Measurements from ENCODE around the gene MATR3.
"Not testable (repeated sequence)": the region's sequence is repeated elsewhere in the genome, so short reads cannot be mapped to it uniquely, and the experiment has no call there.

Gene MATR3

GRCh38 chr5:139344177-139344576 lies 50.6 kb downstream of the MATR3 start:
- no peak for DNase-seq

GRCh38 chr5:139345442-139345841 lies 51.9 kb downstream of the MATR3 start:
- DNase-seq: not testable (repeated sequence)

- not testable (repeated sequence) for DNase-seq
These were observed 54.3 kb downstream of the MATR3 start for GRCh38 chr5:139347863-139348262.

GRCh38 chr5:139354186-139354585 lies 60.6 kb downstream of the MATR3 start:
- no peak for DNase-seq

- DNase-seq: not testable (repeated sequence)
These were observed 62.4 kb downstream of the MATR3 start for GRCh38 chr5:139355900-139356299.

GRCh38 chr5:139358064-139358463 lies 64.5 kb downstream of the MATR3 start:
- DNase-seq: no peak

GRCh38 chr5:139360384-139360783 lies 66.8 kb downstream of the MATR3 start:
- no peak for DNase-seq

GRCh38 chr5:139361835-139362429 lies 68.4 kb downstream of the MATR3 start:
- DNase-seq: no peak

GRCh38 chr5:139363937-139364336 lies 70.4 kb downstream of the MATR3 start:
- no peak for DNase-seq

- no peak for DNase-seq
These were observed 70.9 kb downstream of the MATR3 start for GRCh38 chr5:139364466-139364865.

- DNase-seq: no peak
These were observed 75.1 kb downstream of the MATR3 start for GRCh38 chr5:139368613-139369012.

GRCh38 chr5:139369181-139369580 lies 75.6 kb downstream of the MATR3 start:
- DNase-seq: no peak

- DNase-seq: no peak
These were observed 78.2 kb downstream of the MATR3 start for GRCh38 chr5:139371482-139372435.

- no peak for DNase-seq
These were observed 81.4 kb downstream of the MATR3 start for GRCh38 chr5:139374909-139375308.

GRCh38 chr5:139376364-139376763 lies 82.8 kb downstream of the MATR3 start:
- no peak for DNase-seq

GRCh38 chr5:139377226-139377625 lies 83.7 kb downstream of the MATR3 start:
- DNase-seq: no peak

GRCh38 chr5:139378101-139378825 lies 84.7 kb downstream of the MATR3 start:
- DNase-seq: no peak

GRCh38 chr5:139378941-139379361 lies 85.4 kb downstream of the MATR3 start:
- DNase-seq: no peak

- DNase-seq: no peak
These were observed 86.3 kb downstream of the MATR3 start for GRCh38 chr5:139379626-139380449.

Measured in hypothalamus (tissue), 51 donors.